Uterus (tissue), 4 donors: ENCODE data around the gene PREX1. TPM values are rescaled to one million over a fixed set of nuclear protein-coding genes. Genes with fewer than 3 reads are reported as not detected.

Experiments used
- DNase-seq, 2 donors: peaks; one replicate each; pipeline ENCODE4 v3.0.0-alpha.2; 2019 to 2020
- H3K27ac ChIP-seq, 2 donors: fragments of 200-600 bp; sonication (generic); 1 replicate in 1 of 2; 2 replicates in 1 of 2; pipeline ENCODE4 v1.5.1; 2016 to 2018
- H3K27me3 ChIP-seq, 2 donors: fragments of 200-600 bp; sonication (generic); one replicate each; pipeline ENCODE4 v1.5.1; 2018 to 2019; ENCODE audit warnings: control low read depth in 1 of 2
- H3K36me3 ChIP-seq, 2 donors: fragments of 200-600 bp; sonication (generic); one replicate each; pipeline ENCODE4 v1.5.1; 2019; ENCODE audit warnings: control low read depth in 1 of 2
- H3K4me1 ChIP-seq, 2 donors: fragments of 200-600 bp; sonication (generic); one replicate each; pipeline ENCODE4 v1.5.1; 2018 to 2019; ENCODE audit warnings: control low read depth in 1 of 2
- H3K4me3 ChIP-seq, 2 donors: fragments of 200-600 bp; sonication (generic); 1 replicate in 1 of 2; 2 replicates in 1 of 2; pipeline ENCODE4 v1.5.1; 2018 to 2019; ENCODE audit warnings: mild to moderate bottlenecking in 1 of 2
- H3K9me3 ChIP-seq, 2 donors: fragments of 200-600 bp; sonication (generic); one replicate each; pipeline ENCODE4 v1.5.1; 2019; ENCODE audit warnings: control low read depth in 1 of 2
- POLR2A ChIP-seq, 2 donors: fragments of 450-650 bp; IDR thresholded peaks; one replicate each; pipeline ENCODE4 v1.6.1; 2016; ENCODE audit warnings: antibody characterized with exemption in 2 of 2, mild to moderate bottlenecking in 1 of 2, moderate library complexity in 1 of 2
- intact Hi-C: fragments of 100-400 bp; cut with DNase I; formaldehyde crosslinking; loops from one replicate; pipeline ENCODE4 v1.15.1; 2023; ENCODE audit warnings: low total_unique reads
- total RNA-seq, 4 donors: library from RNA; depleted of rRNA in 3 of 4; stranded (reverse); fragments of >200 nt in 3 of 4; gene quantifications; one replicate each; pipeline versions ENCODE4 v1.1.0 to v1.2.4, GENCODE V29; 2014 to 2023
- TF ChIP-seq, protein P1 (sequence below), 4 experiments: fragments of 200-600 bp in 2 of 4; fragments of 450-650 bp in 2 of 4; sonication (generic) in 2 of 4; IDR thresholded peaks; one replicate each; pipeline ENCODE4 v1.5.1; 2016 to 2019; ENCODE audit warnings: antibody characterized with exemption in 4 of 4, mild to moderate bottlenecking in 2 of 4, moderate library complexity in 1 of 4
- donor health status: DM: yes; HTN: yes; CAD: no.

The PREX1 gene
- total RNA-seq, 4 donors from 2014 or later = 3.6 to 19.7 (median 11.3) TPM

DNA sequence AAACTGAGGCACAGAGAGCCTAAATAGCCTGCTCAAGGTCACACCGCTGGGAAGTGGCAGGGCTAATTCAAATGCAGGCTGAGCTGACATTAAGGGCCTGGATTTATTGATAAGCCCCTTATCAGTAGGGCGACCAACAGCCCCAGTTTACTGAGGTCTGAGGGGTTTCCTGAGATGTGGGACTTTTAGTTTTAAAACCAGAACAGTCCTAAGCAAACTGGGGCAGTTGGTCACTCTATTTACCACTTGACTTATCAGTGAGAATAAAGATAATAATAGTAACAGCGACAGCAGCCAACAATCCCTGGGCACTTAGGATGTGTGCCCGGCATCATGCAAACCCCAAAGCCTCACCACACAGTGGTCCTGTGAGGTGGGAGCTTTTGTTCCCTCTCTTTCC is 27.6 kb downstream of the PREX1 start:
- no peaks in the 10 kb centered on the region for H3K36me3 ChIP-seq
- TF ChIP-seq, protein P1, sequence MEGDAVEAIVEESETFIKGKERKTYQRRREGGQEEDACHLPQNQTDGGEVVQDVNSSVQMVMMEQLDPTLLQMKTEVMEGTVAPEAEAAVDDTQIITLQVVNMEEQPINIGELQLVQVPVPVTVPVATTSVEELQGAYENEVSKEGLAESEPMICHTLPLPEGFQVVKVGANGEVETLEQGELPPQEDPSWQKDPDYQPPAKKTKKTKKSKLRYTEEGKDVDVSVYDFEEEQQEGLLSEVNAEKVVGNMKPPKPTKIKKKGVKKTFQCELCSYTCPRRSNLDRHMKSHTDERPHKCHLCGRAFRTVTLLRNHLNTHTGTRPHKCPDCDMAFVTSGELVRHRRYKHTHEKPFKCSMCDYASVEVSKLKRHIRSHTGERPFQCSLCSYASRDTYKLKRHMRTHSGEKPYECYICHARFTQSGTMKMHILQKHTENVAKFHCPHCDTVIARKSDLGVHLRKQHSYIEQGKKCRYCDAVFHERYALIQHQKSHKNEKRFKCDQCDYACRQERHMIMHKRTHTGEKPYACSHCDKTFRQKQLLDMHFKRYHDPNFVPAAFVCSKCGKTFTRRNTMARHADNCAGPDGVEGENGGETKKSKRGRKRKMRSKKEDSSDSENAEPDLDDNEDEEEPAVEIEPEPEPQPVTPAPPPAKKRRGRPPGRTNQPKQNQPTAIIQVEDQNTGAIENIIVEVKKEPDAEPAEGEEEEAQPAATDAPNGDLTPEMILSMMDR (IDR thresholded peaks at IDR 0.05) = no peak
- TF ChIP-seq POLR2A (IDR thresholded peaks at IDR 0.05) = no peak
- DNase-seq = no peak
- H3K9me3 ChIP-seq = no peaks in the 10 kb centered on the region
- H3K4me1 ChIP-seq = no peaks in the 10 kb centered on the region
- H3K27ac ChIP-seq = no peak overlapping the region
- intact Hi-C loops = no loop called here
- no peak overlapping the region for H3K4me3 ChIP-seq
- no peaks in the 10 kb centered on the region for H3K27me3 ChIP-seq

DNA sequence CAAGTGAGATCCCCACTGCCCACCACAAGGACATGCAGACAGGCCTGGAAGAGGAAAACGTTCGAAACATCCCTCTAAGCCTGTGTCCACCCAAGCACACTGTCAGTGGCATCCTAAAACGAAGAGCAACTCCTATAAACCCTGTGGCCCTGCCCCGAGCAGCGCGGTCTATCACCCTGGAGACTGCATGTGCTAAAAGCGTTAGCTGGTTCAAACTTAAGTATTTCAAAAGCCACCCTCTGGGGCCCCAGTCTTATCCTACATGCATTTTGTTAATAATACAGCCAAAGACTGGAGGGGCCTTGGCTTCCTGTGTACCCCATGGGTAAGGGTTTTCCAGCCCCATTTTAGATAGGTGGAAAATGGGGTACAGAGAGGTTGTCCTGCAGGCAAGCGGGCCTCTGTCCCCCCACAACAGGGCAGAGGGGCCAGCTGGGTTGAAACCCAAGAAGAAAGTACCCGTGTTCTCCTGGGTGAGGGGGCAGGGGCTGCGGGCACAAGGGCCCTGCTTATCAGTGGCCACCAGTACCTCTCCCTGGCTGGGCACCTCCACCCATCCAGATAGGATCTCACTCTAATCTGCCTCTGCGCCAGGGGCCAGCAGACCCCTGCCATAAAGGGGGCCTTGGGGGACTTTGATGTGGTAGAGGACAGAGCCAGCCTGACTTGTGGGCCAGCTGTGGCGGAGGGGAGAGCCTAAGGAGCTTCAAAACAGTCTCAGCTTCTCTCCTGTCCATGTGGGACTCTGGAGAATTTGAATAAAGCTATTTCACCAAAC is 28.3 kb downstream of the PREX1 start:
- Histone ChIP-seq H3K27me3 (no peaks in the 10 kb centered on the region), H3K9me3 (no peaks in the 10 kb centered on the region), H3K4me1 (no peaks in the 10 kb centered on the region), H3K4me3 (no peak overlapping the region), H3K27ac (no peak overlapping the region), H3K36me3 (no peaks in the 10 kb centered on the region)
- intact Hi-C loops = no loop called here
- TF ChIP-seq, protein P1 (IDR thresholded peaks at IDR 0.05) = no peak
- no peak for TF ChIP-seq POLR2A (IDR thresholded peaks at IDR 0.05)
- DNase-seq = no peak

DNA sequence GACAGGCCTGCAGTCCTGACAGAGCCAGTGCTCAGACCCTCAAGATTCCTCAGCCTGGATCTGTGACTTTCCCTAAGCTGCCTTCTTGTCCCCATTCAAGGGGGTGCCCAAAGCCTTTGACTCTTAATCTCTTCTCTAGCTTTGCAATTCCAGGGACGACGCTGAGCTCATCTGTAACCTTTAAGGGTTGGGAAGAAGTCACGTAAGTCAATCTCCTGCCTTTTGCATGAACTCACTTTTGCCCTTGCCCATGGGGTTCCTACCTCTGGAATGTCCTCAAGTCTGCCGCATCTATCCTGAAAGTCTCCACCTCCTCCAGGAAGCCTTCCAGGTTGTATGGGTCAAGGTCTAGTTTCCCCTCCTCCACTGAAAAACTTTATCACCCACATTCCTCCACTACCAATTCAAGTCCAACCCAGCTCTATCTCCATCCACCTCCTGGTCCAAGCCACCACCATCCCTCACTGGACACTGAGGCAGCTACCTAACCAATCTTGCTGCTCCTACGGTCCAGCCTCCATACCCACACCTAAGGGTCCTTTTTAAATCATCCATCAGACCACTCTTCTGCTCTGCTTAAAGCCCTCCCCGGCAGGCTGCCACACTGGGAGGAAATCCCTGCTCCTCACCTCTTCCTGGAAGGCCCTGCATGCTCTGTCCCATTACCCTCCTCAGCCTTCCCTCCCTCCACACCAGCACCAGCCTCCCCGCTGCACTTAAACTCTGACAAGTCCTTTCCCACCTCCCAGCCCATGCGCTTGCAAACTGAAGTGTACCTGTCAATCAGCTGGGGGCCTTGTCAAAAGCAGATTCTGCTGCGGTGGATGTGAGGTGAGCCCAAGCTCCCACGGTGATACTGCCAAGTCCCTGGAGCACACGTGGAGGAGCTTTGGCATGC is 29.7 kb downstream of the PREX1 start:
- H3K4me1 ChIP-seq = no peaks in the 10 kb centered on the region
- no peak overlapping the region for H3K27ac ChIP-seq
- TF ChIP-seq, protein P1 (IDR thresholded peaks at IDR 0.05) = no peak
- TF ChIP-seq POLR2A (IDR thresholded peaks at IDR 0.05) = no peak

DNA sequence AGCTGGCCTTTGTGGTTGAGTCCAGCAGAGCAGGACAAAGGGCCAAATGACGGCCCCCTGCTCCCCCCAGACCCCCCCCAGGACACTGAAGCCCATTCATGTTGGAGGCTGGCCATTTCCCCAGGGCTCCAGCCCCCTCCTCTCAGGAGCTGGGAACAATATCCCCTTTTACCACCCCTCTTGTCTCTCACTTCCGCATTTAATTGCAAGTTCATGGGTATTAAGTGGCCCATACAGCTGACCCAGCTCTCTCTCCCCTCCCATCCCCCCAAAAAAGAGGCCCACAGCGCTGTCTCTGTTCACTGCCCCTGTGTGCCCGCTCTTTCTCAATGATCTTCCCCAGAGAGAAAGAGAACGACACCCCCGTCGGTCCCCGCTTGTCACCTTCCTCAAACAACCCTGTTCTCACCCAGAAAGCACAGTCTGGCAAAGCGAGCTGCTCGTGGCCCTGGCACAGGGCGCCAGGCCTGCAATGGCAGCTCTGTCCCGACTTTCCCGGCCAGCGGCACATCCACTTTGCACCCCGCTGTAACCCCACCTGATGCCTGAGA is 30.4 kb downstream of the PREX1 start:
- H3K27ac ChIP-seq = no peak overlapping the region
- no peaks in the 10 kb centered on the region for H3K9me3 ChIP-seq
- no peaks in the 10 kb centered on the region for H3K4me1 ChIP-seq
- H3K36me3 ChIP-seq = no peaks in the 10 kb centered on the region
- TF ChIP-seq, protein P1 (IDR thresholded peaks at IDR 0.05) = no peak
- no peak for TF ChIP-seq POLR2A (IDR thresholded peaks at IDR 0.05)
- H3K27me3 ChIP-seq = no peaks in the 10 kb centered on the region
- H3K4me3 ChIP-seq = no peak overlapping the region
- DNase-seq = no peak
- intact Hi-C loops = no loop called here

More for the DNA sequence above, 29.7 kb downstream of the PREX1 start:
- Histone ChIP-seq H3K4me3 (no peak overlapping the region), H3K9me3 (no peaks in the 10 kb centered on the region), H3K27me3 (no peaks in the 10 kb centered on the region), H3K36me3 (no peaks in the 10 kb centered on the region)
- intact Hi-C loops = no loop called here
- DNase-seq = no peak
